HG03342 (cell line): ENCODE measurements around the gene RABL6.
"Not testable (repeated sequence)": the region's sequence is repeated elsewhere in the genome, so short reads cannot be mapped to it uniquely, and the experiment has no call there.

ENCODE experiments used
- ATAC-seq: cut with Tn5 transposase; IDR thresholded peaks from one replicate; pipeline ENCODE4 v1.9.1; 2021; ENCODE audit warnings: mild to moderate bottlenecking, moderate library complexity; ENCODE audit not compliant: unreplicated experiment

Gene RABL6

DNA sequence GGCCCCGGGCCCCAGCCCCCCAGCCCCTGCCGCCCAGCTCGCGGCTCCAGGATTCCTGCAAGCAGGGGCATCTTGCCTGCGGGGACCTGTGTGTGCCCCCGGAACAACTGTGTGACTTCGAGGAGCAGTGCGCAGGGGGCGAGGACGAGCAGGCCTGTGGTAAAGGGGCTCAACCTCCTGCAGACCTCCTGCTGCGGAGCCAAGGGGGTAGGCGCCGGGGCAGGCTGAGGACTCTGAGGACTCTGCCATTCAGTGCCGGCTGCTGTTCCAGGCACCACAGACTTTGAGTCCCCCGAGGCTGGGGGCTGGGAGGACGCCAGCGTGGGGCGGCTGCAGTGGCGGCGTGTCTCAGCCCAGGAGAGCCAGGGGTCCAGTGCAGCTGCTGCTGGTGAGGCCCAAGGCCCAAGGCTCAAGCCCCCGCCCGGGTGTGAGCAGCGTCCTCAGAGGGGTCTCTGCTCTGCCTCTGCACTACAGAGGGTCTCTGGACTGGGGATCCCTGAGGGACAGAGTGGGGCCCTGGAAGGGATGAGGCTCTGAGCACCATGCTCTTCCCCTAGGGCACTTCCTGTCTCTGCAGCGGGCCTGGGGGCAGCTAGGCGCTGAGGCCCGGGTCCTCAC is 47.8 kb downstream of the RABL6 start:
- ATAC-seq, result no peak

- ATAC-seq, result no peak
These were observed 48.3 kb downstream of the RABL6 start for GRCh38 chr9:136856079-136856476.

DNA sequence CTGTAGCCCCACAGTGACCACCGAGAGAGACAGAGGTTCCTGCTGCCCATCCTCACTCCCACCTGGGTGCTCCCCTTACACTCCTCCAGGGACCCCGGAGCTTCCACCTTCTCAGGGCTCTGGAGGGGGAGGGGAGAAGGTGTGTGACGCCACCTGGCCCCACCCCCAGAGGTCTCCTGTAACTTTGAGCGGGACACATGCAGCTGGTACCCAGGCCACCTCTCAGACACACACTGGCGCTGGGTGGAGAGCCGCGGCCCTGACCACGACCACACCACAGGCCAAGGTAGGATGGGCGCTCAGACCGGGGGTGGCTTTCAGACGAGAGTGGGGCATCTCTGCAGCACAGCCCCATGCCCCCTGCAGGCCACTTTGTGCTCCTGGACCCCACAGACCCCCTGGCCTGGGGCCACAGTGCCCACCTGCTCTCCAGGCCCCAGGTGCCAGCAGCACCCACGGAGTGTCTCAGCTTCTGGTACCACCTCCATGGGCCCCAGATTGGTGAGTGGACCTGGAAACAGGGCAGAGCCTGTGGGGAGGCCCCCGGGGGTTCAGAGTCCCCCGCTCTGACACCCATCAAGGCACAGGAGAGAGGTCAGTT is 48.9 kb downstream of the RABL6 start:
- no peak for ATAC-seq

DNA sequence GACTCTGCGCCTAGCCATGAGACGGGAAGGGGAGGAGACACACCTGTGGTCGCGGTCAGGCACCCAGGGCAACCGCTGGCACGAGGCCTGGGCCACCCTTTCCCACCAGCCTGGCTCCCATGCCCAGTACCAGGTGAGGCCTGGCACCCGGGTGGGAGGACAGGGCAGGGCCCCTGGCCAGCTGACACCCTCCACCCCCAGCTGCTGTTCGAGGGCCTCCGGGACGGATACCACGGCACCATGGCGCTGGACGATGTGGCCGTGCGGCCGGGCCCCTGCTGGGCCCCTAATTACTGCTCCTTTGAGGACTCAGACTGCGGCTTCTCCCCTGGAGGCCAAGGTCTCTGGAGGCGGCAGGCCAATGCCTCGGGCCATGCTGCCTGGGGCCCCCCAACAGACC is 49.4 kb downstream of the RABL6 start:
- ATAC-seq, result no peak

GRCh38 chr9:136857581-136858412 is 50.0 kb downstream of the RABL6 start:
- ATAC-seq, result no peak

DNA sequence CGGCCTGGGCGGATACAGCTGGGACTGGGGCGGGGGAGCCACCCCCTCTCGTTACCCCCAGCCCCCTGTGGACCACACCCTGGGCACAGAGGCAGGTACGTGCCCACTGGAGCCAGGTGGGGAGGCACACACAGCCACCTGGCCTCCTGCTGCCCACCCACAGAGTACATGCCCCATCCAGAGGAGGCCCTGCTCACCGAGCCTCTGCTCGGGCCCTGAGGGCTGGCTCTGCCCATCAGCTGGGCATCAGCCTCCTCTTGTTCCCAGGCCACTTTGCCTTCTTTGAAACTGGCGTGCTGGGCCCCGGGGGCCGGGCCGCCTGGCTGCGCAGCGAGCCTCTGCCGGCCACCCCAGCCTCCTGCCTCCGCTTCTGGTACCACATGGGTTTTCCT is 50.7 kb downstream of the RABL6 start:
- no peak for ATAC-seq

DNA sequence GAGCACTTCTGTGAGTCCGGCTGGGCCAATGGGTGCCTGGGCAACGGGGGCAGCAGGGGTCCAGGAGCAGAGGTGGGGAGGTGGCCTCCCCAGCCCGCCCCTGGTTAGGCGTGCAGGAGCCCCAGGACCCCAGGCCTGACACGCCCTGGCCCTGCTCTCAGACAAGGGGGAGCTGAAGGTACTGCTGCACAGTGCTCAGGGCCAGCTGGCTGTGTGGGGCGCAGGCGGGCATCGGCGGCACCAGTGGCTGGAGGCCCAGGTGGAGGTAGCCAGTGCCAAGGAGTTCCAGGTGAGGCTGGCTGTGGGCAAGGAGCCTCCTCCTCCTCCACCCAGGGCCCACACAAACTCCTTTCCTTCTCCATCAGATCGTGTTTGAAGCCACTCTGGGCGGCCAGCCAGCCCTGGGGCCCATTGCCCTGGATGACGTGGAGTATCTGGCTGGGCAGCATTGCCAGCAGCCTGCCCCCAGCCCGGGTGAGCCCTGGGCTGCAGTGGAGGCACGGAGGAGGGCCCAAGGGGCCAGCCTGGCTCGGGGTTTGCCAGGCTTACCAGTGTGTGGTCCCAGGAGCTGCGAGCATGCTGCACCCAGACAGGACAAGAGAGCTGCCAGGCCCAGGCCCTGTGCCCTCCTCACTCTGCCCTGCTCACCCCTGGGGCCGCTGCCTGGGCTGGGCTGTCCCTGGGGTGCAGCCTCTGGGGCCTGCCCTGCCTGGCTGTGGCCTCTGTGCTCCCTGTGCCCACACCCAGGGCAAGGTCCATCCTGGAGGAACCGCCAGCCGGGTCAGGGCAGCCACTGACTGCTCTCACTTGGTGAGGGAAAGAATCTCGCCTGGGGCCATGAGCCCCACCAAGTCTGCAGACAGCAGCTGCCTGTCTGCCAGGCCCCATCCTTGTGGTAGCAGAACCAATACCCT is 51.4 kb downstream of the RABL6 start:
- ATAC-seq, result no peak

- ATAC-seq, result no peak
These were observed 52.8 kb downstream of the RABL6 start for GRCh38 chr9:136860529-136860928.

GRCh38 chr9:136860933-136861873 is 53.5 kb downstream of the RABL6 start:
- ATAC-seq, result no peak

- ATAC-seq, result no peak
These were observed 54.2 kb downstream of the RABL6 start for GRCh38 chr9:136861874-136862457.

DNA sequence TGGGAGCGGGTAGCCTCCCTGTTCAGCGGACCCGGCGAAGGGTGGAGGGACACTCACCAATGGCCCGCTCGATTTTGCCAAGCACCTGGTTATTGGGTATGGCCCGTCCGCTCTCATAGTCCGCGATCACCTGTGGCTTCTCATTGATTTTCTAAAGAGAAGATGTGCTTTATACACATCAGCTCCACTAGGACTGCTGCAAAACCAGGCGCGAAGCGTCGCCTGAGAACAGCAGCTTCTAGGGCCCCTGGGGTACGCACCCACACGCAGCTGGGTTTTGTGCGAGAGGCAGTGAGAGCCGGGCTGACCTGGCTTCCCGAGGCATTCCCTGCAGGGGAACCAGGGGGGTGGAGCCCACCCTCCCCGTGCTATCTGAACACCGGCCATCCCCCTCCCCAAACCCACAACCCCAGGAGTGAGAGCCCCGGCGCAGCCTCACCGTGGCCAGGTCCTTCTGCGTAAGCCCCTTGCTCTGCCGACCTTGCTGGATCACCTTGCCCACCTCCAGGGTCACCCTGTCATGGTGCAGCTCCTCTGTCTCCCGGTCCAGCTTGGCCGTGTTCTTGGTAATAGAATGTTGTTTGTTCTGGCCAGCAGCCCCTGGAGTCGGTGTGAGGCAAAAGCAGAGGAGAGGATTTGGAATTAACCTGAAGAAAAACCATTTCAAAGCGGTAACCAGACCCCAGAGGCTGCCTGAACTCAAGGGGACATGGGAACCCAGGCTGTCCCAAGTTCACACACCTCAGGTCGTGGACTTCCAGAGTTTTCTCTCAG is 55.3 kb downstream of the RABL6 start:
- no peak for ATAC-seq

DNA sequence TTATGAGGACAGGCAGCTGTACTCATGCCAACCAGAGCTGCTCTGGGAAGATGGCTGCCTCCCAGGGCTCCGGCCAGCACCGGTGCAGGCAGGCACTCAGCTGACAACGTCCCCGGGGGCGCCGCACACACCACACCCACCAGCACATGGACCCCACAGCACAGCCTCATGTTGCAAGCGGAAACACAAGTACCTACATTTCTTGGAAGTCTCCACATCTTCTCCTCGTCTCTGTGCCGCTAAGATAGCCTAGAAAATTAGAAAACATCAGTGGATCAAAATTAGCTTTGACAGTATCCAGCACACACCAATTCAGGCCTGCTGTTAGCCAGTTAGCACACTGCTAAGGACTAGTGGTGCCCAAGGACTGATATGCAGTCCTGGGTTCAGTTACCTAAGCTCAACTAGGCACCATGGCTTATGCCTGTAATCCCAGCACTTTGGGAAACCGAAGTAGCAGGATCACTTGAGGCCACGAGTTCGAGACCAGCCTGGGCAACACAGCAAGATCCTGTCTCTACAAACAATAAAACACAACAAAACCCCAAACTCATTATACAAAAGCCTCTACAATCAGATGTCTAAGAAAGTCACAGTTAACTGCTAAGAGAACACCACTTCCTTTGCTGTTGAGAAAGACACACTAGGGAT is 56.0 kb downstream of the RABL6 start:
- ATAC-seq, result no peak

DNA sequence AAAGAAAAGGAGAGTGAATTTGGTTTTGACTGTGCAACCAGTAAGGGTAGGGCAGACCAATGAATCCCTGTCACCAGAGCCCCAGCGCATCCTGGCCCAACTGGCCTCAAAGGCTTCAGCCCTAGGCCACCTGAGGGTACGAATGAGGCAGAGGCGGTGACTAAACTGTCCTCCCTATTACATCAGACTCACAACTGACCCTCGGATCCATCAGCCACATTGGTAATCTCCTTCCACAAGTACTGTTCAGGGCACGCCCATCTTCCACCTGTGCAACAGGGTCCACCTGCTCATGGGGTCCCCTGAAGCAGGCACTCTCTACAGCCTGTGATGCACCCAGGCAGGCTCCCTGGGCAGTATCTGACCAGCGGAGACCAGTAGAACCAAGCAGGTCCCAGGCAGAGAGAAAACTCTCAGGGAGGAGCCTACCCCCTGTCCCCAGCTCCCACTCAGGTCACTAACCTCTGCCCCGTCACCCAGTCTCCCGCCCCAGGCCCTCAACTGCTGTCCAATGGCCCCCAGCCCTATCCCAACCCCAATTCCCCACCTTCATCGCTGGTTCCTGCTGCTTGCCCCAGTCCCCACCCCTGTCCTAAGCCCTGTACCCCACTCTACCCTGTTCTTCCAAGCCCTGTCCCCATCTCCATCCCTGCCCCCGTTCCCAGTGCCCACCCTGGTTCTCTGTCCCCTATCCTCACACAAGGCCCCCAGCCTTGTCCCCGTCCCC is 57.5 kb downstream of the RABL6 start:
- ATAC-seq, result no peak

DNA sequence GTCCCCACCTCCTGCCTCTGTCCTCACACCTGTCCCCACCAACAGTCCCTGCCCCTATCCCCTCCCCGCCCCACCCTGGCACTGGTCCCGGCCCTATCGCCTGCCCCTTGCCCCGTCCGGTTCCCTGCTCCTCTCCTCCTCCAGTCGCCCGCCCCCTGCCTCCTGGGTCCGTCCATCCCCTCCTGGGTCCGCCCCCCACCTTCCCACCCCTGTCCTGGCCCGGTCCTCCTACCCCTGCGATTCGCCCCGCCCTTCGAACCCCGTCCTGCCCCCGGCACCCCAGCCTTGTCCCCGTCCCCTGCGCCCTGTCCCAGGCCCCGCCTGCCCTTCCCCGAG is 58.0 kb downstream of the RABL6 start:
- ATAC-seq, result no peak

DNA sequence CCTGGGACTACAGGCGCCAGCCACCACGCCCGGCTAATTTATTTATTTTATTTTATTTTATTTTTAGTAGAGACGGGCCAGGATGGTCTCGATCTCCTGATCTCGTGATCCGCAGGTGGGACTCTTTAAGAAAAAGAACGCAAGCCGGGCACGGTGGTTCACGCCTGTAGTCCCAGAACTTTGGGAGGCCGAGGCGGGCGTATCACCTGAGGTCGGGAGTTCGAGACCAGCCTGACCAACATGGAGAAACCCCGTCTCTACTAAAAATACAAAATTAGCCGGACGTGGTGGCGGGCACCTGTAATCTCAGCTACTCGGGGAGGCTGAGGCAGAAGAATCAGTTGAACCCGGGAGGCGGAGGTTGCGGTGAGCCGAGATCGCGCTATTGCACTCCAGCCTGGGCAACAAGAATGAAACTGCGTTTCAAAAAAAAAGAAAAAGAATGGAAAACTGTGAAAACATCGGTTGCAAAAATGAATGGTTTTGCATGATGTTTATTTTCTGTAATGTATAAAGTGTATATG is 59.2 kb downstream of the RABL6 start:
- not testable (repeated sequence) for ATAC-seq

DNA sequence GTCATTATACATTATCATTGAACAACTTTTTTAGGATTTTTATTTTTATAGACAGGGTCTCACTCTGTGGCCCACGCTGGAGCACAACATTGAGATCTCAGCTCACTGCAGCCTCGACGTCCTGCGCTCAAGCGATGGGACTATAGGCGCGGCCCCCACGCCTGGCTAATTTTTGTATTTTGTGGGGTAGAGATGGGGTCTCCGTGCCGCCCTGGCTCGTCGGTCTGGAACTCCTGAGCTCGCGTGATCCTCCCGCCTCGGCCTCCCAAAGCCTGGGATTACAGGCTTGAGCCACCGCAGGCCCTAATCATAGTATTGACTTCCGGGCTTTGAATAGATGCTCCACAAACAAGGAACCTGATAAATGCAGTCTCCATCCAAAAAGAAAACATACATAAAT is 59.7 kb downstream of the RABL6 start:
- ATAC-seq, result no peak

- no peak for ATAC-seq
These were observed 60.2 kb downstream of the RABL6 start for GRCh38 chr9:136867917-136868316.

GRCh38 chr9:136868644-136869043 is 60.9 kb downstream of the RABL6 start:
- no peak for ATAC-seq
